Renal pelvis (tissue), 4 donors: ENCODE measurements around the gene ELAVL3. TPM values are rescaled to one million over a fixed set of nuclear protein-coding genes. Genes with fewer than 3 reads are reported as not detected.
"Not testable (repeated sequence)": the region's sequence is repeated elsewhere in the genome, so short reads cannot be mapped to it uniquely, and the experiment has no call there.

Experiments used
- DNase-seq: peaks from one replicate; pipeline ENCODE4 v3.0.0-alpha.2; 2013
- polyA plus RNA-seq, 3 donors: library from polyadenylated mRNA; unstranded; fragments of 120-200 nt; gene quantifications; one replicate each; pipeline ENCODE4 v1.2.1, GENCODE V29; 2013; ENCODE audit not compliant: insufficient read length in 3 of 3

Gene ELAVL3
- polyA plus RNA-seq, 3 donors = 0.12 to 0.47 (median 0.34) TPM

- DNase-seq = no peak
These were observed 6.0 kb upstream of the ELAVL3 start for GRCh38 chr19:11486661-11487503.

DNA sequence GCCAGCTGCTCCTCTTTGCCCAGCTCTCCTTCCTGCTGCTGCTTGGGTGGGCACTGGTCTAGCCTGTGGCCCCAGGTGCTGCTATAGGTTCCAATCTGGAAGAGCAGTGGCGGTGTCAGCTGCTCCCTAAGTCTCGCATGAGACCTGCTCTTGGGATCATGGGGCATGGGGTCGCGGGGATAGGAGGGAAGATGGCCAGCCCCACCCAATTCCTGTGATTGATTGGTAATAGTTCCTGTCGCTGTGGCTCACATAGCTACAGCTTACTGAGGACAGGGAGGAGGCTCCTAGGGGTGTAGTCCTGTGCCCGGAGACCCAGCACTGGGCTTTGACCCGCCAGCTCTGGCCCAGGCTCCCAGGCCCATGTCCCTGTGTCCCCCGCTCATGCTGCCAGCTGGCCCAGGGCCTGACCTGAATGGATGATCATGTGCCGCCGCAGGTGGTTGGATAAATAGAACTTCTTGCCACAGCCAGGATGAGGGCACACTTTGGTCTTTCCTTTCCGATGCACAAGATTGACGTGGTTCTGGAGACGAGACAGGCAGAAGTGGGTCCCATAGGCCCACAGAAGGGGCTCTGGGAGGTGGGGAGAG lies 4.5 kb upstream of the ELAVL3 start:
- no peak for DNase-seq

DNA sequence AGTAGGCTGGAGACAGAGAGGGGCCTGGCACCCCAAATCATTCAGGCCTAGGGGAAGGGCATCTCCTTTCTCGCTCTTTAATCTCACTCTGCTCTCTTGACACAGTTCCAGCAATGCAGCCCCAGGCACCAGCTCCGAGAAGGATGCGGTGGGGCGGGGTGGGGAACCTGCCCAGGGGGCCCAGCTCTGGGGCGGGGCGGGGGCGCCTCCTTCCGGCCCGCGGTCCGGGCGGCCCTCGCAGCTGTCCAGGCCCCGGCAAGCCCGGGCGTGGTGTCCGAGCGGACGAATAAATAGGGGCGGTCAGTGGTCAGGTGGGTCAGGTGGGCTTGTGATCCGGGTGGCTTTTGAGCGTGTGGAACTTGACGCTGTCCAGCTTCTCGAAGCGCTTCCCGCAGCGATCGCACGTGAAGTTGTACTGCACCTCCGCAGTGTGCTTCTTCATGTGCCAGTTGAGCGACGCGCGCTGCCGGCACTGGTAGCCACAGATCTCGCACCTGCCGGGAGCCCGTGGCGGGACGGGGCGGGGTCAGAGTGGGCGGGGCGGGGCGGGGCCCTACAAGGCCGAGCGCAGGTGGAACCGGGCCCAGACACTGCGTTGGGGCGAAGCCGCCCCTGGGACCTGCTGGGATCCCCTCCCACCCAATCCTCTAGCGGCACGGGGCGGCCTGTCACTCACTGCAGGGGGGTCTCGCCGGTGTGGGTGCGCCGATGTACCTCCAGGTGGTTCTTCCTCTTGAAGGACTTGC lies 2.7 kb upstream of the ELAVL3 start:
- no peak for DNase-seq

GRCh38 chr19:11482384-11483050 lies 1.7 kb upstream of the ELAVL3 start:
- peak; percentile 69 for DNase-seq

DNA sequence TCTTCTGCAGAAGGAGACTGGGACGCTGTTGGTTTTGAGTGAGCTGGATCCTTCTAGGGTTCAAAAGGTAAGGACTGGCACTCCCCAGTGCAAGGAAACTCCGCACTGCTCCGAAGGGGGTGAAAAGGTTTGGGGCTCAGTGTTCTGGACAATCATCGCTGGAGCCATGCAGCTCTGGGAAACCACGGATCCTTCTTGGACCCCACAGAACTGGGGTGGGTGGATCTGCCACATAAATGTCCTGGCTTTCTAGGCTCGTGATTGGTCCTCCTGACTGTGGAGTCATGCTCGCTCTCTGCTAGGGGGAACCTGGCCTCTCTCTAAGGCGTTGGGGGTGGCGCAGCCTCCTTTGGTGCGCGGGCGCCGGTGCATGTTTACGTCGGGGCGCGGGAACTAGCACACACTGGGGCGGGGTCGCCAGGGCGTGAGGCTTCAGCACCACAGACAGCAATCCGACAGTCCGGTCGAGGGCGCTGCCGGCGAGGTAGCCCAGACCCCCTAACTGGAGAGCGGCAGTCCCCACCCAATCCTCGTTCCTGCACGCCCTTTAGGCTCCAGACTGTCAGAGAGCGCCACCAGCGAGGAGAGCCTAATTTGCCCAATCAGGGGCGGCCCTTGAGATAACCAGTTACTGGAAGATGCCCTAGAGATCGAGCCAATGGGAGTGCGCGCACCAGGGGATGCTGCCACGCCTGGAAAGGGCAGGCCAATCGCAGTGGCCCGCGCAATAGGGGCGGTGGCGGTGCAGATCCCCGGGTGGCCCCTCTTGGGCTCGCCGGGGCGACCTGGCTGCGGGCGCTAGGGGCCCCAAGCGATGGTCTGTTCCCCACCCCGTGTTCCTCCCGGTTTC lies 913 bp upstream of the ELAVL3 start:
- peak; percentile 50 for DNase-seq

- DNase-seq = no peak
These were observed 740 bp downstream of the ELAVL3 start for GRCh38 chr19:11479898-11480714.

DNA sequence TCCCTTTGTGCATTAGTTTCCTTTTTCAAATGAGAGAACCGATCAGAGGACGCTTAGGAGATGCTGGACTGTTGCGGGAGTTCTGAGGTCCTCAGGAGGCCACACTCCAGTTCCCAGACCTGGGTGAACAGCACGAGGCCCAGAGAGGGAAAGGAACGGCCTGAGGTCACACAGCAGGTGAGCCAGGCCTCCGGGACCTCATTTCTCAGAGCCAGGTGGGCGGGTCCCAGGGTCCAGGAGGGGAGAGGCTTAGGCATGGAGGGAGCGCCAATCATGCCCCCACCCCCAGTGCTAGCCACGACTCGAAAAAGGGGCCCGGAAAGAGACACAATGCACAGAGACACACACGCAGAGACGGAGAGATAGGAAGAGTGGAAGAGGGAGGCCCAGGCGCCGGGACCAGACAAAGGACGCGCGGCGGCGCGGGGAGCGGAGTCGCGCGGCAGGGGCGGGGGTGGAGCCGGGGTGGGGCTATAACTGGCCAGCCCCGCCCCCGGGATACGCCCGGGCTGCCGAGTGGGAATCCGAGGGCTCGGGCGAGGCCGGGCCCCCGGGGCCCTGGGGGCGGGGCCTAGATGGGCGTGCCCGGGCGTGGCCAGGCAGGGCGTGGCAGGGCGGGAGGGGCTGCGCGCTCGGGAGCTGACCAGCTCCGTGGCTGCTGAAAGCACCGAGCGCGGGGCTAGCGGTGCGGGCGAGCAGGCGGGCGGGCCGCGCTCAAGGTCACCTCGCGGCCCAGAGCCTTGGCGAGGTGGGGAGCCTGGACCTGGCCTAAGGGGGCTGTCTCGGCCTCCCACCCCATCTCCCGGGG lies 1.6 kb downstream of the ELAVL3 start:
- DNase-seq = no peak

DNA sequence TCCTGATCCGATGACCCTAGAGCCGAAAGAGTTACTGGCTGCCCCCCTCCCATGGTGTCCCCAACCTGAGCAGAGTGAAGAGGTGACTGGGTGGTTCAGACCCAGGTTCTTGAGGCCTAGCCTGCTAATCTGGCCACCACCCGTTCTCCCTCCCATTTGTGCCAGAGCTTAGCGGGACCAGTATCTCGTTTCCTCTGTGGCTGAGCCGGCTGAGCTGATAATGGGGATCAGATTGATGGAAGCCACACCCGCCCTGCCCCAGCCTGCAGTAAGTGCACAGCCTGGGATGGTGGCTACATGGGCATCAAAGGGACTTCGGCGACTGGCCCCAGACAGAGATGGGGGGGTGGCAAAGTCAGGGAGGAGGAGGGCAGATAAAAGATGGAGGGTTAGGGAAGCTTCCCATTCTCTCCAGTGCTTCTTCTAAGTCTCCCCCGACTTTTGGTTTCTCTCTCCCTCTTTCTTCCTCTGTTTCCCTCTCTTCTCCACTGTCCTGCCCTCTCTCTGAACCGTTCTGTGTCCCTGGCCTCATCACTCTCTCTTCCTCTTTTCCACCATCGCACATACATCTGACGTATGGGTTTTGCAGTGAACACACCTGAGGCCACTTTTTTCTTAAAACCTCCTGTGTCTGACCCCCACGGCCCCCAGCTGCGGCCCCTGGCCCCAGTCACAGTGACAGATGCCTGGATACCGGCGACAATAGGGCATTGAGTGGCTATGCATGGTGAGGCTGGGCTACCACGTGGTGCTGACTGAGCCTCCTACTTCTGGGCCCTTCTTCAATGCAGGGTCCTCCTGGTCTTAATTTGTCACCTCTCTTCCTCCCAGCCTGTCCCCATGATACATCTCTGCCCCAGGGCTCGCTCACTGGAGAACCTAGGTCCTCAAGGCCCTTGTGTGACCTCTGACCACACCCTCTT lies 2.4 kb downstream of the ELAVL3 start:
- no peak for DNase-seq

DNA sequence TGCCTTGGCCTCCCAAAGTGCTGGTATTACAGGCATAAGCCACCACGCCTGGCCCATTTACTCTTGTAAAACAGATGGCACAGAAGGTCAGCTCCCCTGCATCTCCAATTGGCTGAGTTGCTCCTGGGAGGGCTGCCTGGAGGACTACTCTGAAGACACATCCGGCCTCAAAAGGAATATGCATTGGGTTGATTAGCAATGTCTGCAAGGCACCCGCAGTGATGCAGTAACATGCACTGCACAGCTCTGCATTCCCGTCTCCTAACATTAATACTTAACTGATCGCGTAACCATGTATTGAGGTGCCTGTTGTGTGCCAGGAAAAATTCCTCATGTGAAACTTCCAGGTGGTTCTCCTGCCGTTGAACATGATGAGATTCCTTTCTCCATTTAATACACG lies 5.0 kb downstream of the ELAVL3 start:
- no peak for DNase-seq

GRCh38 chr19:11475343-11475742 lies 5.5 kb downstream of the ELAVL3 start:
- DNase-seq = not testable (repeated sequence)

DNA sequence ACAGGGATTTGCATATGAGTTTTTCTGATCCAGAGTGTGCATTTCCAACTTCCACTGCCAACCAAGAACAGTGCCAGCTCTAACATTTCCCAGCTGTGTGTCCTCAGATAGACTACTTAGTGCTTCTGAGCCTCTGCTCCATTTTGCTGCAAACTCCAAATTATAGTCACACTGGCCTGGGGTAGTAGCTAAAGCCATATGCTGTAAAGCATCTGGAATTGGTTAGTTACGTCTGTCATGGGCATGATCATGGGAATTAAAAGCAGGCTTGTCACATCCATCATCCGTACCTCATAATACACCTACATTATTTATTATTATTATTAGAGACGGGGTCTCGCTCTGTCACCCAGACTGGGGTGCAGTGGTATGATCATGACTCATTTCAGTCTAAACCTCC lies 7.1 kb downstream of the ELAVL3 start:
- DNase-seq = no peak

DNA sequence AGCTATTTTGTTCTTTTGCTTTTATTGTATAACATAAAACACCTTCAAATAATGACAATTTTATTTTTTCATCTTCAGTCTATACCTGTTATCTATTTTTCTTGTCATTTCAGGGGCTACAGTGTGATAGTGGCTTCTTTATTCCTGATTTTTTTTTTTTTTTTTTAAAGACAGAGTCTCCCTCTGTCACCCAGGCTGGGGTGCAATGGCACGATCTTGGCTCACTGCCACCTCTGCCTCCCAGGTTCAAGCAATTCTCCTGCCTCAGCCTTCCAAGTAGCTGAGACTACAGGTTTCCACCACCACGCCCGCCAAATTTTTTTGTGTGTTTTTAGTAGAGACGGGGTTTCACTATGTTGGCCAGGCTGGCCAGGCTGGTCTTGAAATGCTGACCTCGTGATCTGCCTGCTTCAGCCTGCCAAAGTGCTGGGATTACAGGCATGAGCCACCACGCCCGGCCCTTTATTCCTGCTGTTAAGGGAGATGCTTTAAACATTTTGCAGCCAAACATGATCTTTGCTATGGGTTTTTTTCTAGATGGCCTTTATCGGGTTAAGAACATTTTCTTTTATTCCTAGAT lies 12.5 kb downstream of the ELAVL3 start:
- not testable (repeated sequence) for DNase-seq

DNA sequence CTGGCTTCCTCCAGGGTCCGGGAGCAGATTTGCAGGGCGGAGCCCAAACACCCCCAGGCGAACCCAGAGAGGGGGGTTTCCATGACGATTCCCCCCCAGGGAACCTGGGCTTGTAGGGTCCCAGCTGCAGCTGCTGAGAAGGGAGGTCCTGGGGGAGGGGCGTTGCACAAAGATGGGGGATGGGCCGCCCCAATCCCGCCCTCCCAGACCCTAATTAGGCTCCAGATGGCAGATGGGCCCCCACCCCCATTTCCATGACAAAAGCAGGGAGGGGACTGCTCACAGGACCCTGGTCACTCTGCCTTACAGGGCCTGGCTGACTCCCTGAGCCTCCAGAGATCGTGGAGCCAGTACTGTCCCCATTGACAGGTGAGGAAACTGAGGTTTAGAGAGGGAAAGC lies 15.2 kb downstream of the ELAVL3 start:
- DNase-seq = no peak

DNA sequence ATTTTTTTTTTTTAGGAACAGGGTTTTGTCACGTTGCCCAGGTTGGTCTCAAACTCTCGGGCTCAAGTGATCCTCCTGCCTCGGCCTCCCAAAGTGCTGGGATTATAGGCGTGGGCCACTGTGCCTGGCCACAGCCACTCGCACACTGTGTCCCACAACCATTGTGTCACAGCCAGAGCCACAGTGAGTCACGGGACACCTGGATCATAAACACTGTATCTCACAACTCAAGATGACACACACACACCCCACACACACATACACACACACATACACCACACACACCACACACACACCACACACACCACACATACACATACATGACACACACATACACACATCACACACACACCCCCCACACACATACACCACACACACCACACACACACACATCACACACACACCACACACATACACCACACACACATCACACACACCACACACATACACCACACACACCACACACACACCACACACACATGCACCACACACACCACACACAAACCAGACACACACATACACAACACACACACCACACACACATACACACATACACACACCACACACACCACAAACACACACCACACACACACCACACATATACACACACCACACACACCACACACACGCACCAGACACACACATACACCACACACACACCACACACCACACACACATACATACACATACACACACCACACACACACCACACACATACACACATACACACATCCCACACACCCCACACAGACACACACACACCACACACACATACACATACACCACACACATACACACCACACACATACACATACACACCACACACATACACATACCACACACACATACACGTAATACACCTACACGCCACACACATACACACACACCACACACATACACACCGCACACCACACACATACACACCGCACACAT lies 16.2 kb downstream of the ELAVL3 start:
- DNase-seq = no peak

DNA sequence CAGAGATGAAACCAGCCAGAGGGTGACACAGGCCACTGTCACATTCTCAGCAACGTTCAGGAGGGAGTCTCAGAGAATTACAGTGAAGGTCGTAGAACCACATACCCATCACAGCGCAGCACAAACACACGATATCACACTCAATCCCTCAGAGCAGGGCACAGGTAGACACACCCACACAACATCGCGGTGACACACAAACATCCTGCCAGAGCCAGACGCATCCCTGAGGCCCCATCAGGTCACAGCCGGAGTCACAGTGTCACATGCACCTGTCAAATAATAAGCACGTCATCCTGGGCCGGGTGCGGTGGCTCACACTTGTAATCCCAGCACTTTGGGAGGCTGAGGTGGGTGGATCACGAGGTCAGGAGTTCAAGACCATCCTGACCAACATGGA lies 17.5 kb downstream of the ELAVL3 start:
- DNase-seq = no peak

DNA sequence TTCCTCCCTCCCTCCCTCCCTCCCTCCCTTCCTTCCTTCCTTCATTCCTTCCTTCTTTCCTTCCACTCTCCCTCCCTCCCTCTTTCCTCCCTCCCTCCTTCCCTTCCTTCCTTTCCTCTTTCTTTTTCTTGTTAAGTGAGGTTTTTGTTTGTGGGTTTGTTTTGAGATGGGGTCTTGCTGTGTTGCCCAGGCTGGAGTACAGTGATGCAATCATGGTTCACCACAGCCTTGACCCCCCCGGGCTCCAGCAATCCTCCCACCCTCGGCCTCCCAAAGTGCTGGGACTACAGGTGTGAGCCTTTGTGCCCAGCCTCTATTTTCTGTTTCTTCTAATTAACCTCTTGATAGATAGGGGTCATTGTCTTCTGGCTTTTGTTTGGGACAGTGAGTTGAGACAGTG lies 19.4 kb downstream of the ELAVL3 start:
- DNase-seq = no peak

- DNase-seq = no peak
These were observed 20.6 kb downstream of the ELAVL3 start for GRCh38 chr19:11460207-11460606.
